ENCODE measurements around the gene RBPMS2. TPM values are rescaled to one million over a fixed set of nuclear protein-coding genes. Genes with fewer than 3 reads are reported as not detected.

RBPMS2 gene
- polyA plus RNA-seq, 1 donor from 2014 or later, result not detected

- TF ChIP-seq SMC3 (conservative IDR thresholded peaks at IDR 0.05; ENCODE audit: poor library complexity), result no peak
- TF ChIP-seq POLR2AphosphoS5 (IDR thresholded peaks at IDR 0.05), result no peak
- no peak for TF ChIP-seq RAD21 (conservative IDR thresholded peaks at IDR 0.05)
- no peak for TF ChIP-seq MXI1 (conservative IDR thresholded peaks at IDR 0.05; ENCODE audit: poor library complexity, severe bottlenecking)
- no peak for TF ChIP-seq REST (IDR thresholded peaks at IDR 0.05; ENCODE audit: borderline replicate concordance)
- TF ChIP-seq, protein P1, sequence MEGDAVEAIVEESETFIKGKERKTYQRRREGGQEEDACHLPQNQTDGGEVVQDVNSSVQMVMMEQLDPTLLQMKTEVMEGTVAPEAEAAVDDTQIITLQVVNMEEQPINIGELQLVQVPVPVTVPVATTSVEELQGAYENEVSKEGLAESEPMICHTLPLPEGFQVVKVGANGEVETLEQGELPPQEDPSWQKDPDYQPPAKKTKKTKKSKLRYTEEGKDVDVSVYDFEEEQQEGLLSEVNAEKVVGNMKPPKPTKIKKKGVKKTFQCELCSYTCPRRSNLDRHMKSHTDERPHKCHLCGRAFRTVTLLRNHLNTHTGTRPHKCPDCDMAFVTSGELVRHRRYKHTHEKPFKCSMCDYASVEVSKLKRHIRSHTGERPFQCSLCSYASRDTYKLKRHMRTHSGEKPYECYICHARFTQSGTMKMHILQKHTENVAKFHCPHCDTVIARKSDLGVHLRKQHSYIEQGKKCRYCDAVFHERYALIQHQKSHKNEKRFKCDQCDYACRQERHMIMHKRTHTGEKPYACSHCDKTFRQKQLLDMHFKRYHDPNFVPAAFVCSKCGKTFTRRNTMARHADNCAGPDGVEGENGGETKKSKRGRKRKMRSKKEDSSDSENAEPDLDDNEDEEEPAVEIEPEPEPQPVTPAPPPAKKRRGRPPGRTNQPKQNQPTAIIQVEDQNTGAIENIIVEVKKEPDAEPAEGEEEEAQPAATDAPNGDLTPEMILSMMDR (IDR thresholded peaks at IDR 0.05; ENCODE audit: poor library complexity, severe bottlenecking), result no peak
- TF ChIP-seq TAF1 (IDR thresholded peaks at IDR 0.05; ENCODE audit: low read depth), result no peak
- TF ChIP-seq EP300 (conservative IDR thresholded peaks at IDR 0.05; ENCODE audit: poor library complexity, severe bottlenecking), result no peak
- TF ChIP-seq EZH2 (IDR thresholded peaks at IDR 0.05; ENCODE audit: borderline replicate concordance, insufficient read depth, low read length, poor library complexity, severe bottlenecking), result no peak
- Histone ChIP-seq H3K27ac (ENCODE audit: low read length) (no peak overlapping the region), H4K20me1 (ENCODE audit: insufficient read depth) (no peaks in the 10 kb centered on the region), H3F3A (ENCODE audit: insufficient read depth, low read length, poor library complexity, severe bottlenecking) (no peaks in the 10 kb centered on the region), H3K9ac (ENCODE audit: low read length) (no peak overlapping the region), H3K4me2 (ENCODE audit: low read length) (no peak overlapping the region), H3K4me3 (ENCODE audit: low read length) (no peak overlapping the region), H3K9me2 (ENCODE audit: insufficient read depth, low read length) (no peaks in the 10 kb centered on the region), H3K9me3 (ENCODE audit: low read length) (no peaks in the 10 kb centered on the region), H3K79me2 (replicated peaks; ENCODE audit: insufficient read depth, low read length) (no peaks in the 10 kb centered on the region), H3K36me3 (ENCODE audit: insufficient read depth, low read length) (no peaks in the 10 kb centered on the region), H2AFZ (ENCODE audit: low read depth, low read length) (no peak overlapping the region), H3K27me3 (ENCODE audit: insufficient read depth, low read depth, low read length) (no peaks in the 10 kb centered on the region)
Measured at GRCh38 chr15:64810497-64811326, 35.3 kb upstream of the RBPMS2 start.

- H3K4me2 ChIP-seq (ENCODE audit: low read length), result no peak overlapping the region
- TF ChIP-seq REST (IDR thresholded peaks at IDR 0.05; ENCODE audit: borderline replicate concordance) (no peak), RAD21 (conservative IDR thresholded peaks at IDR 0.05) (peak; percentile 65), SMC3 (conservative IDR thresholded peaks at IDR 0.05; ENCODE audit: poor library complexity) (peak; percentile 75)
- TF ChIP-seq, protein P1 (IDR thresholded peaks at IDR 0.05; ENCODE audit: poor library complexity, severe bottlenecking), result peak; percentile 79
- H3K9me2 ChIP-seq (ENCODE audit: insufficient read depth, low read length), result no peaks in the 10 kb centered on the region
- H3K9me3 ChIP-seq (ENCODE audit: low read length), result no peaks in the 10 kb centered on the region
- H3K4me3 ChIP-seq (ENCODE audit: low read length), result no peak overlapping the region
- no peaks in the 10 kb centered on the region for H3K79me2 ChIP-seq (replicated peaks; ENCODE audit: insufficient read depth, low read length)
- H3K36me3 ChIP-seq (ENCODE audit: insufficient read depth, low read length), result no peaks in the 10 kb centered on the region
- H2AFZ ChIP-seq (ENCODE audit: low read depth, low read length), result no peak overlapping the region
- no peaks in the 10 kb centered on the region for H3F3A ChIP-seq (ENCODE audit: insufficient read depth, low read length, poor library complexity, severe bottlenecking)
- no peaks in the 10 kb centered on the region for H4K20me1 ChIP-seq (ENCODE audit: insufficient read depth)
- no peak overlapping the region for H3K27ac ChIP-seq (ENCODE audit: low read length)
- no peaks in the 10 kb centered on the region for H3K27me3 ChIP-seq (ENCODE audit: insufficient read depth, low read depth, low read length)
- H3K9ac ChIP-seq (ENCODE audit: low read length), result no peak overlapping the region
Measured at GRCh38 chr15:64809649-64810496, 34.5 kb upstream of the RBPMS2 start.
